Testis (tissue), 3 donors: Measurements from ENCODE around the gene ANHX. TPM values are rescaled to one million over a fixed set of nuclear protein-coding genes. Genes with fewer than 3 reads are reported as not detected.

Experiments
- DNase-seq: peaks from one replicate; pipeline ENCODE4 v3.0.0-alpha.2; 2019
- H3K27ac ChIP-seq, 2 donors: fragments of 200-600 bp; sonication (generic); one replicate each; pipeline ENCODE4 v1.5.1; 2019
- H3K27me3 ChIP-seq: fragments of 200-600 bp; sonication (generic); one replicate; pipeline ENCODE4 v1.5.1; 2019
- H3K36me3 ChIP-seq: fragments of 200-600 bp; sonication (generic); one replicate; pipeline ENCODE4 v1.5.1; 2017; ENCODE audit warnings: low read depth; ENCODE audit errors: missing control alignments
- H3K4me1 ChIP-seq: fragments of 200-600 bp; sonication (generic); one replicate; pipeline ENCODE4 v1.5.1; 2019
- H3K4me3 ChIP-seq, 2 donors: fragments of 200-600 bp; sonication (generic); one replicate each; pipeline ENCODE4 v1.5.1; 2017 to 2019
- H3K9me3 ChIP-seq: fragments of 200-600 bp; sonication (generic); one replicate; pipeline ENCODE4 v1.5.1; 2017
- CTCF ChIP-seq, 3 experiments: fragments of 450-650 bp in 2 of 3; fragments of 200-600 bp in 1 of 3; sonication (generic) in 1 of 3; IDR thresholded peaks; one replicate each; pipeline ENCODE4 v1.5.1; 2016 to 2019; ENCODE audit warnings: antibody characterized with exemption in 3 of 3, mild to moderate bottlenecking in 2 of 3, moderate library complexity in 1 of 3
- POLR2A ChIP-seq: fragments of 450-650 bp; IDR thresholded peaks from one replicate; pipeline ENCODE4 v1.6.1; 2017; ENCODE audit warnings: antibody characterized with exemption, mild to moderate bottlenecking, moderate library complexity
- WGBS, 2 donors: methylation state at CpG; one replicate each; pipeline ENCODE4 v1.1.5; 2018; 5-methylcytosine and 5-hydroxymethylcytosine counted together
- intact Hi-C: fragments of 100-400 bp; cut with DNase I; formaldehyde crosslinking; loops from one replicate; pipeline ENCODE4 v1.15.1; 2023; ENCODE audit warnings: low total_unique reads
- polyA plus RNA-seq: library from polyadenylated mRNA; stranded (reverse); fragments of 350-450 nt; fragmentation: Illumina TruSeq; extraction: RNeasy Lipid Tissue Mini Kit (QIAGEN cat#74804); gene quantifications from one replicate; pipeline ENCODE4 v1.2.3, GENCODE V29; 2014; ENCODE audit warnings: low read depth, low replicate concordance; ENCODE audit not compliant: insufficient read depth
- total RNA-seq, 2 donors: library from RNA; depleted of rRNA; stranded (reverse); fragments of >200 nt; gene quantifications; one replicate each; pipeline ENCODE4 v1.2.3, GENCODE V29; 2016

ANHX gene
- total and polyA plus RNA-seq, 3 donors from 2014 or later, result 6.9 to 11.3 (median 9.6) TPM

GRCh38 chr12:133201888-133202287 lies 33.8 kb downstream of the ANHX start:
- no peak overlapping the region for H3K27ac ChIP-seq
- no peak overlapping the region for H3K4me3 ChIP-seq
- H3K9me3 ChIP-seq, result no peaks in the 10 kb centered on the region
- TF ChIP-seq POLR2A, result no peak
- no peak for TF ChIP-seq CTCF (IDR thresholded peaks at IDR 0.05)
- intact Hi-C loops, result no loop called here
- H3K27me3 ChIP-seq, result no peaks in the 10 kb centered on the region
- no peak for DNase-seq
- H3K36me3 ChIP-seq, result no peaks in the 10 kb centered on the region
- WGBS, 2 donors, result 53 to 99% methylated on average over 2 of the region's 2 CpGs
- no peaks in the 10 kb centered on the region for H3K4me1 ChIP-seq

- no peaks in the 10 kb centered on the region for H3K27me3 ChIP-seq
- intact Hi-C loops, result no loop called here
Measured at GRCh38 chr12:133192847-133193246, 42.8 kb downstream of the ANHX start.

GRCh38 chr12:133190176-133190575 lies 45.5 kb downstream of the ANHX start:
- Histone ChIP-seq H3K36me3 (no peaks in the 10 kb centered on the region), H3K27ac (no peak overlapping the region), H3K9me3 (no peaks in the 10 kb centered on the region), H3K4me1 (no peaks in the 10 kb centered on the region), H3K4me3 (no peak overlapping the region), H3K27me3 (no peaks in the 10 kb centered on the region)
- WGBS, 2 donors, result 99 to 100% methylated on average over 2 of the region's 2 CpGs
- DNase-seq, result no peak
- intact Hi-C loops, result no loop called here
- no peak for TF ChIP-seq POLR2A
- TF ChIP-seq CTCF (IDR thresholded peaks at IDR 0.05), result no peak

More at GRCh38 chr12:133192847-133193246, 42.8 kb downstream of the ANHX start:
- Histone ChIP-seq H3K9me3 (no peaks in the 10 kb centered on the region), H3K27ac (no peak overlapping the region), H3K4me3 (no peak overlapping the region), H3K4me1 (no peaks in the 10 kb centered on the region), H3K36me3 (peaks cover 4% of the 10 kb centered on the region)
- TF ChIP-seq CTCF (IDR thresholded peaks at IDR 0.05), result no peak
- no peak for TF ChIP-seq POLR2A
- WGBS, 2 donors, result 96 to 98% methylated on average over 5 of the region's 5 CpGs
- DNase-seq, result no peak

GRCh38 chr12:133181238-133181959 lies 54.3 kb downstream of the ANHX start, which contains the start of gene ZNF268:
TSS of gene ZNF268 (plus strand) at chr12:133181495. CDS start at chr12:133181998, 503 bp downstream.
- 1% methylated on average over 16 to 40 of the region's 40 CpGs for WGBS, 2 donors
- Histone ChIP-seq H3K4me1 (no peaks in the 10 kb centered on the region), H3K27me3 (no peaks in the 10 kb centered on the region), H3K9me3 (no peaks in the 10 kb centered on the region), H3K4me3 (peak within 1 kb of the TSS; percentile 89 to 92), H3K36me3 (no peaks in the 10 kb centered on the region), H3K27ac (peak within 1 kb of the TSS; percentile 32 to 63)
- peak; percentile 96 for DNase-seq
- intact Hi-C loops, result no loop called here
- TF ChIP-seq CTCF (IDR thresholded peaks at IDR 0.05) (peak; percentile 84 to 87 (median 85)), POLR2A (no peak)

GRCh38 chr12:133180669-133181068 lies 55.0 kb downstream of the ANHX start:
- Histone ChIP-seq H3K27me3 (no peaks in the 10 kb centered on the region), H3K9me3 (no peaks in the 10 kb centered on the region), H3K4me1 (no peaks in the 10 kb centered on the region), H3K27ac (no peak overlapping the region), H3K4me3 (peak overlapping the region; percentile 89 to 92), H3K36me3 (no peaks in the 10 kb centered on the region)
- intact Hi-C loops, result no loop called here
- WGBS, 2 donors, result 61 to 78% methylated on average over 8 of the region's 8 CpGs
- TF ChIP-seq CTCF (IDR thresholded peaks at IDR 0.05), result no peak
- no peak for DNase-seq
